ENCODE data around the gene EIF4E2. TPM values are rescaled to one million over a fixed set of nuclear protein-coding genes. Genes with fewer than 3 reads are reported as not detected.

Gene EIF4E2
- total and polyA plus RNA-seq, 3 donors from 2014 or later: 56.3 to 93.5 (median 67.5) TPM

- WGBS, 2 donors: 71 to 75% methylated on average over 16 to 19 of the region's 19 CpGs
- H3K36me3 ChIP-seq (ENCODE audit: low read depth, missing control alignments): no peaks in the 10 kb centered on the region
- DNase-seq: no peak
- no peaks in the 10 kb centered on the region for H3K9me3 ChIP-seq
- intact Hi-C loops (cut with DNase I; ENCODE audit: low total_unique reads): no loop called here
- no peak overlapping the region for H3K27ac ChIP-seq
- H3K4me1 ChIP-seq: no peaks in the 10 kb centered on the region
- no peak overlapping the region for H3K4me3 ChIP-seq
- TF ChIP-seq POLR2A (IDR thresholded peaks at IDR 0.05) (no peak), CTCF (IDR thresholded peaks at IDR 0.05) (no peak)
- no peaks in the 10 kb centered on the region for H3K27me3 ChIP-seq
These were observed 9.1 kb upstream of the EIF4E2 start for GRCh38 chr2:232541195-232541960.

- Histone ChIP-seq H3K27ac (no peak overlapping the region), H3K9me3 (no peaks in the 10 kb centered on the region), H3K27me3 (no peaks in the 10 kb centered on the region), H3K36me3 (ENCODE audit: low read depth, missing control alignments) (no peaks in the 10 kb centered on the region), H3K4me3 (no peak overlapping the region), H3K4me1 (no peaks in the 10 kb centered on the region)
- intact Hi-C loops (cut with DNase I; ENCODE audit: low total_unique reads): no loop called here
- no peak for DNase-seq
- WGBS, 2 donors: 50 to 53% methylated on average over 7 to 9 of the region's 9 CpGs
- no peak for TF ChIP-seq CTCF (IDR thresholded peaks at IDR 0.05)
- TF ChIP-seq POLR2A (IDR thresholded peaks at IDR 0.05): no peak
These were observed 8.4 kb upstream of the EIF4E2 start for GRCh38 chr2:232541961-232542714.

DNA sequence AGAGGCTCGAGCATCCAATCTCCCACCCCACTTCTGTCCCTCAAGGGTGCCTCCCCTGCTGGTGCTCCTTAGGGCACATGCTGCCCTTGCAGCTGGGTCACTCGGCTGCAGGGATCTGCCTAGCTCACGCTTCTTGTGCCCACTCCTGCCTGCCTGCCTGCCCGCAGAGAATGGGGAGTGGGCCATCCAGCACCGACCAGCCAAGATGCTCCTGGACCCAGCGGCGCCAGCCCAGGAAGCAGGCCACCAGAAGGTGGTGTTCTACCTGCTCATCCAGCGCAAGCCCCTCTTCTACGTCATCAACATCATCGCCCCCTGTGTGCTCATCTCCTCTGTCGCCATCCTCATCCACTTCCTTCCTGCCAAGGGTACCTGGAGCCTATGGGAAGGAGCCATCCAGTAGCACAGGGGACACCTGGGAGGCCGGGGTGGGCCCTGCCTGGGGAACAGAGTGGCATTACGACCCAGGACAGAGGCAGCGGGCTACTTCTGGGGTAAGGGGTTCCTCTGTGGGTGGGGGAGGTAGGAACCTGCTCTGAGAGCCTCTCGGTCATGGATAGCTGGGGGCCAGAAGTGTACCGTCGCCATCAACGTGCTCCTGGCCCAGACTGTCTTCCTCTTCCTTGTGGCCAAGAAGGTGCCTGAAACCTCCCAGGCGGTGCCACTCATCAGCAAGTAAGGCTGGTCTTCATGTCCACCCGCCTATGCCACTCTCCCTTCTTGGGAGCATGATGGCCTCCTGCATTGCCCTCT is 7.6 kb upstream of the EIF4E2 start:
- Histone ChIP-seq H3K4me1 (no peaks in the 10 kb centered on the region), H3K4me3 (no peak overlapping the region), H3K36me3 (ENCODE audit: low read depth, missing control alignments) (no peaks in the 10 kb centered on the region), H3K27me3 (no peaks in the 10 kb centered on the region), H3K27ac (no peak overlapping the region), H3K9me3 (no peaks in the 10 kb centered on the region)
- DNase-seq: no peak
- TF ChIP-seq POLR2A (IDR thresholded peaks at IDR 0.05) (no peak), CTCF (IDR thresholded peaks at IDR 0.05) (no peak)
- intact Hi-C loops (cut with DNase I; ENCODE audit: low total_unique reads): no loop called here
- WGBS, 2 donors: 85 to 87% methylated on average over 20 of the region's 20 CpGs

DNA sequence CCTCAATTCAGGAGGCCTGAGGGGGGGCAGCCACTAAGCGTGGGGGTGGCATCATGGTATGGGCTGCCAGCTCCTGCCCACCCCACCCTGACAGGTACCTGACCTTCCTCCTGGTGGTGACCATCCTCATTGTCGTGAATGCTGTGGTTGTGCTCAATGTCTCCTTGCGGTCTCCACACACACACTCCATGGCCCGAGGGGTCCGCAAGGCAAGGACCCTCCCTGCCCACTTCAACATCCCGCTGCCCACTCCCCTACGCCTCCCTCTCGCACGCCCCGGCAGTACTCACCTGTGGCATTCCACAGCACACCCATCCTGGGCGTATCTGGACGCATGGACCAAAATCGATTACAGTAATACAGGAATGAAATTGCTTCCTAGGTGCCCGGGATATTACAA is 7.0 kb upstream of the EIF4E2 start:
- H3K27me3 ChIP-seq: no peaks in the 10 kb centered on the region
- intact Hi-C loops (cut with DNase I; ENCODE audit: low total_unique reads): no loop called here
- no peaks in the 10 kb centered on the region for H3K9me3 ChIP-seq
- H3K4me3 ChIP-seq: no peak overlapping the region
- TF ChIP-seq CTCF (IDR thresholded peaks at IDR 0.05) (no peak), POLR2A (IDR thresholded peaks at IDR 0.05) (no peak)
- 88 to 93% methylated on average over 14 of the region's 14 CpGs for WGBS, 2 donors
- DNase-seq: no peak
- H3K27ac ChIP-seq: no peak overlapping the region
- no peaks in the 10 kb centered on the region for H3K4me1 ChIP-seq
- no peaks in the 10 kb centered on the region for H3K36me3 ChIP-seq (ENCODE audit: low read depth, missing control alignments)
